GM23338 (cell line): ENCODE results near the gene SNTB2. TPM values are rescaled to one million over a fixed set of nuclear protein-coding genes. Genes with fewer than 3 reads are reported as not detected.

Experiments used
- ATAC-seq: fragments of 200-7000 bp; cut with Tn5 transposase; 3 replicates; pipeline ENCODE4 v1.9.1; 2020
- DNase-seq: peaks from one replicate; pipeline ENCODE4 v3.0.0-alpha.2; 2015; ENCODE audit warnings: low spot score
- H2AFZ ChIP-seq: fragments of 200-600 bp; sonication (generic); 2 replicates; pipeline ENCODE4 v1.8.0; 2016; ENCODE audit warnings: antibody characterized with exemption, mild to moderate bottlenecking, moderate library complexity
- H3F3A ChIP-seq: fragments of 200-600 bp; sonication (generic); replicated peaks from 2 replicates; pipeline ENCODE4 v1.8.0; 2017; ENCODE audit warnings: antibody characterized with exemption, mixed run types, low read depth
- H3K27ac ChIP-seq: fragments of 200-600 bp; sonication (generic); 2 replicates; pipeline ENCODE4 v1.6.1; 2016; ENCODE audit warnings: low read depth
- H3K27me3 ChIP-seq: fragments of 200-600 bp; sonication (generic); 2 replicates; pipeline ENCODE4 v1.8.0; 2016; ENCODE audit warnings: mild to moderate bottlenecking, mixed run types, moderate library complexity; ENCODE audit not compliant: insufficient read depth
- H3K36me3 ChIP-seq: fragments of 200-600 bp; sonication (generic); 2 replicates; pipeline ENCODE4 v1.8.0; 2016; ENCODE audit warnings: mild to moderate bottlenecking; ENCODE audit not compliant: insufficient read depth
- H3K4me1 ChIP-seq: fragments of 200-600 bp; sonication (generic); 2 replicates; pipeline ENCODE4 v1.8.0; 2016; ENCODE audit warnings: mild to moderate bottlenecking, moderate library complexity; ENCODE audit not compliant: insufficient read depth
- H3K4me2 ChIP-seq: fragments of 200-600 bp; sonication (generic); 2 replicates; pipeline ENCODE4 v1.7.1; 2017; ENCODE audit warnings: mixed run types
- H3K4me3 ChIP-seq: fragments of 200-600 bp; sonication (generic); 2 replicates; pipeline ENCODE4 v1.6.1; 2016; ENCODE audit warnings: mixed run types
- H3K79me2 ChIP-seq: fragments of 200-600 bp; sonication (generic); replicated peaks from 2 replicates; pipeline ENCODE4 v1.8.0; 2017; ENCODE audit warnings: mild to moderate bottlenecking; ENCODE audit not compliant: insufficient read depth
- H3K9me2 ChIP-seq: fragments of 200-600 bp; sonication (generic); 2 replicates; pipeline ENCODE4 v1.8.0; 2017; ENCODE audit not compliant: insufficient read depth
- H4K20me1 ChIP-seq: fragments of 200-600 bp; sonication (generic); replicated peaks from 2 replicates; pipeline ENCODE4 v1.8.0; 2017; ENCODE audit warnings: mild to moderate bottlenecking; ENCODE audit not compliant: insufficient read depth
- H3K27ac Mint-ChIP-seq: 2 replicates; pipeline ENCODE4 v1.8.0; 2020; ENCODE audit warnings: inconsistent platforms, mild to moderate bottlenecking, moderate library complexity, mixed read lengths
- H3K27me3 Mint-ChIP-seq: 3 replicates; pipeline ENCODE4 v1.8.0; 2022; ENCODE audit warnings: low read depth, mild to moderate bottlenecking, moderate library complexity, mixed read lengths, inconsistent platforms; ENCODE audit not compliant: insufficient read depth, poor library complexity
- H3K36me3 Mint-ChIP-seq: 3 replicates; pipeline ENCODE4 v1.8.0; 2021; ENCODE audit warnings: low read depth, mild to moderate bottlenecking, inconsistent platforms, moderate library complexity, mixed read lengths
- H3K4me1 Mint-ChIP-seq: 3 replicates; pipeline ENCODE4 v1.8.0; 2020; ENCODE audit warnings: mild to moderate bottlenecking, inconsistent platforms, mixed read lengths
- H3K4me3 Mint-ChIP-seq: 3 replicates; pipeline ENCODE4 v1.8.0; 2021; ENCODE audit warnings: moderate library complexity, mild to moderate bottlenecking, inconsistent platforms, mixed read lengths
- H3K9me3 Mint-ChIP-seq: 3 replicates; pipeline ENCODE4 v1.8.0; 2020; ENCODE audit warnings: moderate library complexity, mild to moderate bottlenecking, inconsistent platforms, mixed read lengths
- CREB1 ChIP-seq: fragments of 250-450 bp; sonication (Bioruptor Pico); IDR thresholded peaks from 2 replicates; pipeline ENCODE4 v1.5.0; 2020; ENCODE audit warnings: low read depth, mild to moderate bottlenecking, moderate library complexity
- CTCF ChIP-seq, 2 experiments: fragments of 200-600 bp in 1 of 2; sonication (generic) in 1 of 2; conservative IDR thresholded peaks; 2 replicates each; pipeline versions ENCODE4 v1.5.1 to v1.6.1; 2016 to 2017; ENCODE audit warnings: antibody characterized with exemption in 2 of 2, low read depth in 2 of 2, mild to moderate bottlenecking in 2 of 2, moderate library complexity in 1 of 2
- ETS1 ChIP-seq: IDR thresholded peaks from 2 replicates; pipeline ENCODE4 v1.6.1; 2016; ENCODE audit warnings: antibody characterized with exemption
- EZH2 ChIP-seq: fragments of 200-600 bp; sonication (generic); IDR thresholded peaks from one replicate; pipeline ENCODE4 v1.8.0; 2017; ENCODE audit warnings: antibody characterized with exemption, mild to moderate bottlenecking, low read depth; ENCODE audit not compliant: unreplicated experiment
- EZH2phosphoT487 ChIP-seq: fragments of 200-600 bp; sonication (generic); IDR thresholded peaks from one replicate; pipeline ENCODE4 v1.8.1; 2018; ENCODE audit warnings: antibody characterized with exemption; ENCODE audit not compliant: unreplicated experiment
- JUNB ChIP-seq: IDR thresholded peaks from one replicate; pipeline ENCODE4 v1.6.1; 2016; ENCODE audit warnings: antibody characterized with exemption; ENCODE audit not compliant: unreplicated experiment
- NANOG ChIP-seq: IDR thresholded peaks from 2 replicates; pipeline ENCODE4 v1.6.1; 2016; ENCODE audit warnings: antibody characterized with exemption, borderline replicate concordance
- POLR2AphosphoS5 ChIP-seq: IDR thresholded peaks from 2 replicates; pipeline ENCODE4 v1.6.1; 2016; ENCODE audit warnings: antibody characterized with exemption, low read depth
- REST ChIP-seq: IDR thresholded peaks from one replicate; pipeline ENCODE4 v1.6.1; 2018; ENCODE audit warnings: antibody characterized with exemption; ENCODE audit not compliant: unreplicated experiment
- STAT1 ChIP-seq: IDR thresholded peaks from one replicate; pipeline ENCODE4 v1.6.1; 2016; ENCODE audit warnings: antibody characterized with exemption; ENCODE audit not compliant: unreplicated experiment
- ZNF114 ChIP-seq: fragments of 250-450 bp; sonication (Bioruptor Pico); IDR thresholded peaks from 2 replicates; pipeline ENCODE4 v1.5.0; 2020; ENCODE audit warnings: mild to moderate bottlenecking, moderate library complexity
- ZNF331 ChIP-seq: fragments of 250-450 bp; sonication (Bioruptor Pico); IDR thresholded peaks from 2 replicates; pipeline ENCODE4 v1.5.0; 2020; ENCODE audit warnings: low read depth, mild to moderate bottlenecking, moderate library complexity
- ZNF462 ChIP-seq: fragments of 250-450 bp; sonication (Bioruptor Pico); IDR thresholded peaks from 2 replicates; pipeline ENCODE4 v1.5.0; 2020; ENCODE audit warnings: mild to moderate bottlenecking, moderate library complexity
- polyA plus RNA-seq: library from polyadenylated mRNA; unstranded; fragments of >200 nt; fragmentation: Nextera tagmentation; extraction: Ambion mirVana; gene quantifications from 2 replicates; pipeline ENCODE4 v1.2.1, GENCODE V29; 2016
- total RNA-seq: library from RNA; depleted of rRNA; stranded (reverse); fragments of >200 nt; shearing (Covaris generic); gene quantifications from 2 replicates; pipeline ENCODE4 v1.2.3, GENCODE V29; 2014

SNTB2 gene
- total and polyA plus RNA-seq, 2 experiments from 2014 or later = 4.8 to 42.7 TPM

- no peak overlapping the region for H3K27ac Mint-ChIP-seq
- no peaks in the 10 kb centered on the region for H3K9me3 Mint-ChIP-seq
- DNase-seq (no peak), ATAC-seq (no peak)
- H3K4me3 Mint-ChIP-seq = no peak overlapping the region
- TF ChIP-seq CREB1 (CRISPR knock-in tag) (no peak), NANOG (no peak), ZNF114 (CRISPR knock-in tag) (no peak), STAT1 (no peak), JUNB (no peak), ZNF331 (CRISPR knock-in tag) (no peak), CTCF (conservative IDR thresholded peaks at IDR 0.05; ENCODE audit: low read depth in 2 of 2) (no peak), EZH2phosphoT487 (no peak), EZH2 (no peak), ETS1 (no peak), POLR2AphosphoS5 (no peak), ZNF462 (CRISPR knock-in tag) (no peak), REST (no peak)
- H3K36me3 ChIP-seq = no peaks in the 10 kb centered on the region
- H4K20me1 ChIP-seq = no peaks in the 10 kb centered on the region
- H3K4me1 ChIP-seq = no peaks in the 10 kb centered on the region
- no peak overlapping the region for H2AFZ ChIP-seq
- H3K4me1 Mint-ChIP-seq = no peaks in the 10 kb centered on the region
- no peaks in the 10 kb centered on the region; the same call in 1 of the 2 replicates for H3F3A ChIP-seq
- H3K79me2 ChIP-seq = no peaks in the 10 kb centered on the region; the same call in 1 of the 2 replicates
- H3K27me3 ChIP-seq = no peaks in the 10 kb centered on the region
- H3K4me2 ChIP-seq = no peak overlapping the region
- H3K27ac ChIP-seq = 0 out of 2 replicates have a peak overlapping the region, but pooled peaks have one; percentile 39
- H3K27me3 Mint-ChIP-seq = no peaks in the 10 kb centered on the region
- no peaks in the 10 kb centered on the region for H3K9me2 ChIP-seq
- peaks cover 7% of the 10 kb centered on the region; the same call in 1 of the 3 replicates for H3K36me3 Mint-ChIP-seq
- H3K4me3 ChIP-seq = no peak overlapping the region
These were observed 89.5 kb downstream of the SNTB2 start for GRCh38 chr16:69276148-69277115.
